Subcutaneous adipose tissue (tissue), 4 donors: ENCODE measurements around the gene ELK1. TPM values are rescaled to one million over a fixed set of nuclear protein-coding genes. Genes with fewer than 3 reads are reported as not detected.

Experiments used
- CTCF ChIP-seq: fragments of 450-650 bp; IDR thresholded peaks from one replicate; pipeline ENCODE4 v1.5.1; 2016; ENCODE audit warnings: low read depth, mild to moderate bottlenecking, control low read depth, antibody characterized with exemption, moderate library complexity
- small RNA-seq: library from RNA; depleted of rRNA; stranded (forward); fragments of <200 nt; gene quantifications from one replicate; pipeline ENCODE3, GENCODE V24; 2016
- total RNA-seq, 4 donors: library from RNA; depleted of rRNA; stranded (reverse); fragments of >200 nt; gene quantifications; one replicate each; pipeline ENCODE4 v1.1.0, GENCODE V29; 2016

ELK1 gene
- total RNA-seq, 4 donors from 2014 or later, result 12.3 to 22.0 (median 16.0) TPM

GRCh38 chrX:47590984-47591383 is 59.4 kb downstream of the ELK1 start:
- no peak for TF ChIP-seq CTCF

GRCh38 chrX:47587906-47588735 is 62.2 kb downstream of the ELK1 start:
- TF ChIP-seq CTCF, result no peak

GRCh38 chrX:47587091-47587891 is 63.1 kb downstream of the ELK1 start:
- TF ChIP-seq CTCF, result no peak

GRCh38 chrX:47586043-47586787 is 64.1 kb downstream of the ELK1 start:
- no peak for TF ChIP-seq CTCF

Small RNAs within 50 kb of the gene (small RNA-seq; reads per million reads assigned to genes)
- not detected for gene MIR4769

Other genes with a start within 250 kb of the ELK1 start
- 10 to 100 TPM in 2 of 4 donors, 1 to 10 TPM in 2; 6.6 to 13.0 (median 9.4) TPM for gene ZNF41, start 167.3 kb downstream of the ELK1 start, total RNA-seq
- gene ARAF, start 89.4 kb downstream of the ELK1 start, total RNA-seq, result 10 to 100 TPM; 22.5 to 40.3 (median 31.2) TPM
- 100 to 1,000 TPM in 2 of 4 donors, 10 to 100 TPM in 2; 31.5 to 245 (median 102) TPM for gene TIMP1, start 68.1 kb downstream of the ELK1 start, total RNA-seq
- under 1 TPM in 2 of 4 donors, not detected in 2; 0.19 to 0.33 TPM for gene SYN1, start 30.7 kb downstream of the ELK1 start, total RNA-seq
- gene CFP, start 20.6 kb downstream of the ELK1 start, total RNA-seq, result 10 to 100 TPM; 14.2 to 25.8 (median 22.0) TPM
- 100 to 1,000 TPM; 104 to 147 (median 136) TPM for gene UXT, start 8.6 kb upstream of the ELK1 start, total RNA-seq
- 1 to 10 TPM; 4.7 to 7.3 (median 6.4) TPM for gene ZNF81, start 186.3 kb upstream of the ELK1 start, total RNA-seq